Breast epithelium (tissue), 3 donors: Measurements from ENCODE around the gene STIMATE.

Experiments used
- CTCF ChIP-seq, 3 donors: fragments of 450-650 bp; IDR thresholded peaks; one replicate each; pipeline ENCODE4 v1.5.1; 2016 to 2017; ENCODE audit warnings: antibody characterized with exemption in 3 of 3, mild to moderate bottlenecking in 3 of 3, moderate library complexity in 3 of 3
- POLR2A ChIP-seq: fragments of 450-650 bp; IDR thresholded peaks from one replicate; pipeline ENCODE4 v1.6.1; 2016; ENCODE audit warnings: antibody characterized with exemption, mild to moderate bottlenecking, moderate library complexity
- POLR2AphosphoS5 ChIP-seq, 3 donors: sonication (generic); formaldehyde crosslinking; IDR thresholded peaks; one replicate each; pipeline ENCODE4 v1.6.1; 2017; ENCODE audit warnings: antibody characterized with exemption in 3 of 3

- TF ChIP-seq CTCF (IDR thresholded peaks at IDR 0.05) = no peak
- TF ChIP-seq POLR2A = no peak
- no peak for TF ChIP-seq POLR2AphosphoS5 (IDR thresholded peaks at IDR 0.05)
Observed at GRCh38 chr3:52810923-52811322, 86.4 kb downstream of the STIMATE start.
